Calu3 (cell line): ENCODE measurements around the gene EXOC6B. TPM values are rescaled to one million over a fixed set of nuclear protein-coding genes. Genes with fewer than 3 reads are reported as not detected.

Source experiments
- BruUV-seq: library from RNA; stranded (reverse); fragments of 400-500 nt; replicated peaks from 2 replicates; lab custom pipeline; 2021; lab: Mats Ljungman, UMichigan
- CTCF ChIA-PET: fragments of 300-600 bp; sonication (Branson Sonifier 250); formaldehyde crosslinking; loops from one replicate; lab custom pipeline; 2022; ENCODE audit warnings: antibody characterized with exemption; lab: Charles Lee
- DNase-seq: peaks from one replicate; pipeline ENCODE4 v3.0.0; 2022
- H3K27ac Mint-ChIP-seq: one replicate; pipeline ENCODE4 v1.8.0; 2022; ENCODE audit warnings: mixed read lengths; ENCODE audit not compliant: unreplicated experiment
- H3K27me3 Mint-ChIP-seq: one replicate; pipeline ENCODE4 v1.8.0; 2022; ENCODE audit warnings: mixed read lengths; ENCODE audit not compliant: unreplicated experiment
- H3K36me3 Mint-ChIP-seq: one replicate; pipeline ENCODE4 v1.8.0; 2022; ENCODE audit warnings: mild to moderate bottlenecking, moderate library complexity, mixed read lengths; ENCODE audit not compliant: insufficient read depth, unreplicated experiment
- H3K4me1 Mint-ChIP-seq: one replicate; pipeline ENCODE4 v1.8.0; 2022; ENCODE audit warnings: mild to moderate bottlenecking, low read depth, mixed read lengths; ENCODE audit not compliant: unreplicated experiment
- H3K4me3 Mint-ChIP-seq: one replicate; pipeline ENCODE4 v1.8.0; 2022; ENCODE audit warnings: mild to moderate bottlenecking, low read depth, moderate library complexity, mixed read lengths; ENCODE audit not compliant: unreplicated experiment
- H3K9me3 Mint-ChIP-seq: one replicate; pipeline ENCODE4 v1.8.0; 2022; ENCODE audit warnings: low read depth, mixed read lengths; ENCODE audit not compliant: unreplicated experiment
- intact Hi-C: fragments of 100-400 bp; cut with micrococcal nuclease; formaldehyde crosslinking; loops from one replicate; pipeline ENCODE4 v1.10.0; 2022; ENCODE audit not compliant: unreplicated experiment
- total RNA-seq: library from RNA; stranded (reverse); gene quantifications from 2 replicates; pipeline ENCODE4 v1.2.3, GENCODE V29; 2022
- TF ChIP-seq, protein P1 (sequence below): fragments of 200-600 bp; IDR thresholded peaks from one replicate; pipeline ENCODE4 v1.8.0; 2022; ENCODE audit warnings: antibody characterized with exemption; ENCODE audit not compliant: unreplicated experiment

Gene EXOC6B
- total RNA-seq, 1 experiment from 2014 or later, result 26.6 TPM

GRCh38 chr2:72140621-72140960 is 685.2 kb downstream of the EXOC6B start:
- TF ChIP-seq, protein P1, sequence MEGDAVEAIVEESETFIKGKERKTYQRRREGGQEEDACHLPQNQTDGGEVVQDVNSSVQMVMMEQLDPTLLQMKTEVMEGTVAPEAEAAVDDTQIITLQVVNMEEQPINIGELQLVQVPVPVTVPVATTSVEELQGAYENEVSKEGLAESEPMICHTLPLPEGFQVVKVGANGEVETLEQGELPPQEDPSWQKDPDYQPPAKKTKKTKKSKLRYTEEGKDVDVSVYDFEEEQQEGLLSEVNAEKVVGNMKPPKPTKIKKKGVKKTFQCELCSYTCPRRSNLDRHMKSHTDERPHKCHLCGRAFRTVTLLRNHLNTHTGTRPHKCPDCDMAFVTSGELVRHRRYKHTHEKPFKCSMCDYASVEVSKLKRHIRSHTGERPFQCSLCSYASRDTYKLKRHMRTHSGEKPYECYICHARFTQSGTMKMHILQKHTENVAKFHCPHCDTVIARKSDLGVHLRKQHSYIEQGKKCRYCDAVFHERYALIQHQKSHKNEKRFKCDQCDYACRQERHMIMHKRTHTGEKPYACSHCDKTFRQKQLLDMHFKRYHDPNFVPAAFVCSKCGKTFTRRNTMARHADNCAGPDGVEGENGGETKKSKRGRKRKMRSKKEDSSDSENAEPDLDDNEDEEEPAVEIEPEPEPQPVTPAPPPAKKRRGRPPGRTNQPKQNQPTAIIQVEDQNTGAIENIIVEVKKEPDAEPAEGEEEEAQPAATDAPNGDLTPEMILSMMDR, result no peak
- Mint-ChIP-seq H3K27me3 (peaks cover 16% of the 10 kb centered on the region), H3K27ac (no peak overlapping the region), H3K4me3 (no peak overlapping the region), H3K9me3 (no peaks in the 10 kb centered on the region), H3K36me3 (peaks cover 20% of the 10 kb centered on the region), H3K4me1 (no peaks in the 10 kb centered on the region)
- intact Hi-C loops, result no loop called here
- BruUV-seq, result no TSS peak
- CTCF ChIA-PET, result interaction anchor here (1.2 kb wide), 1 partner anchor 217 kb away, joined by 3 read pairs; no protein-coding TSS in a partner anchor
- no peak for DNase-seq

- Mint-ChIP-seq H3K36me3 (peaks cover 15% of the 10 kb centered on the region), H3K27me3 (peaks cover 16% of the 10 kb centered on the region), H3K9me3 (no peaks in the 10 kb centered on the region), H3K4me3 (no peak overlapping the region), H3K4me1 (no peaks in the 10 kb centered on the region), H3K27ac (no peak overlapping the region)
- intact Hi-C loops, result no loop called here
- DNase-seq, result no peak
- CTCF ChIA-PET, result interaction anchor here (1.2 kb wide), 1 partner anchor 216 kb away, joined by 3 read pairs; no protein-coding TSS in a partner anchor
- no TSS peak for BruUV-seq
- TF ChIP-seq, protein P1, result no peak
These were observed 685.8 kb downstream of the EXOC6B start for GRCh38 chr2:72139874-72140620.

- H3K9me3 Mint-ChIP-seq, result no peaks in the 10 kb centered on the region
- DNase-seq, result no peak
- H3K36me3 Mint-ChIP-seq, result peaks cover 9% of the 10 kb centered on the region
- no TSS peak for BruUV-seq
- H3K27me3 Mint-ChIP-seq, result peaks cover 16% of the 10 kb centered on the region
- no peak overlapping the region for H3K4me3 Mint-ChIP-seq
- intact Hi-C loops, result no loop called here
- TF ChIP-seq, protein P1, result no peak
- H3K4me1 Mint-ChIP-seq, result no peaks in the 10 kb centered on the region
- CTCF ChIA-PET, result interaction anchor here (1.2 kb wide), 1 partner anchor 216 kb away, joined by 3 read pairs; no protein-coding TSS in a partner anchor
- H3K27ac Mint-ChIP-seq, result no peak overlapping the region
These were observed 686.4 kb downstream of the EXOC6B start for GRCh38 chr2:72139471-72139873.

GRCh38 chr2:72138921-72139381 is 686.9 kb downstream of the EXOC6B start:
- intact Hi-C loops, result no loop called here
- TF ChIP-seq, protein P1, result no peak
- H3K27me3 Mint-ChIP-seq, result peaks cover 14% of the 10 kb centered on the region
- no peaks in the 10 kb centered on the region for H3K9me3 Mint-ChIP-seq
- no peak overlapping the region for H3K4me3 Mint-ChIP-seq
- H3K36me3 Mint-ChIP-seq, result peaks cover 5% of the 10 kb centered on the region
- H3K4me1 Mint-ChIP-seq, result no peaks in the 10 kb centered on the region
- no peak overlapping the region for H3K27ac Mint-ChIP-seq
- BruUV-seq, result no TSS peak
- CTCF ChIA-PET, result interaction anchor here (1.1 to 1.7 kb wide), 2 partner anchors 11 to 23 kb away, joined by 3 to 6 read pairs; no protein-coding TSS in a partner anchor
- DNase-seq, result no peak
